Naive thymus-derived CD8-positive, alpha-beta T cell (primary cell): Measurements from ENCODE around the gene STOML3. TPM values are rescaled to one million over a fixed set of nuclear protein-coding genes. Genes with fewer than 3 reads are reported as not detected.

Experiments
- ATAC-seq, 2 donors: fragments of 150-1000 bp; cut with Tn5 transposase in 1 of 2; sonication (Bioruptor Pico), chemical (Tn5 transposase) in 1 of 2; 1 replicate in 1 of 2; 2 replicates in 1 of 2; pipeline ENCODE4 v1.10.0; 2021; ENCODE audit warnings: mild to moderate bottlenecking in 2 of 2, moderate library complexity in 2 of 2
- POLR2A ChIA-PET: fragments of 350-600 bp; sonication (Branson Sonifier 250); formaldehyde crosslinking; loops from one replicate; lab custom pipeline; 2021; ENCODE audit warnings: antibody characterized with exemption; lab: Charles Lee
- DNase-seq, 10 donors: peaks; one replicate each; pipeline versions ENCODE4 v3.0.0 to v3.0.0-alpha.2; 2020 to 2022
- H3K27ac Mint-ChIP-seq, 10 donors: one replicate each; pipeline ENCODE4 v1.8.0; 2020 to 2022; ENCODE audit warnings: mild to moderate bottlenecking in 10 of 10, mixed read lengths in 10 of 10, moderate library complexity in 4 of 10, inconsistent platforms in 1 of 10
- H3K27me3 Mint-ChIP-seq, 5 donors: one replicate each; pipeline ENCODE4 v1.8.0; 2021 to 2022; ENCODE audit warnings: mixed read lengths in 5 of 5
- H3K36me3 Mint-ChIP-seq, 3 donors: one replicate each; pipeline ENCODE4 v1.8.0; 2020 to 2022; ENCODE audit warnings: mixed read lengths in 3 of 3, mild to moderate bottlenecking in 2 of 3, inconsistent platforms in 1 of 3
- H3K4me1 Mint-ChIP-seq, 4 donors: one replicate each; pipeline ENCODE4 v1.8.0; 2021 to 2022; ENCODE audit warnings: mixed read lengths in 4 of 4
- H3K4me3 Mint-ChIP-seq, 10 donors: one replicate each; pipeline ENCODE4 v1.8.0; 2020 to 2022; ENCODE audit warnings: mild to moderate bottlenecking in 10 of 10, mixed read lengths in 10 of 10, moderate library complexity in 6 of 10, inconsistent platforms in 1 of 10
- H3K9me3 Mint-ChIP-seq, 9 donors: one replicate each; pipeline ENCODE4 v1.8.0; 2020 to 2022; ENCODE audit warnings: mixed read lengths in 9 of 9, mild to moderate bottlenecking in 3 of 9, inconsistent platforms in 1 of 9, moderate library complexity in 1 of 9
- polyA plus RNA-seq, 3 donors: library from polyadenylated mRNA; unstranded; fragments of 300-500 nt; fragmentation: Illumina TruSeq; gene quantifications; one replicate each; pipeline ENCODE4 v1.2.3, GENCODE V29; 2021
- total RNA-seq, 8 experiments: library from RNA in 2 of 8; stranded (reverse) in 2 of 8; gene quantifications; one replicate each; pipeline ENCODE4 v1.2.3 and lab custom pipeline; 2021 to 2026

STOML3 gene
- total and polyA plus RNA-seq, 5 experiments from 2014 or later, result not detected

DNA sequence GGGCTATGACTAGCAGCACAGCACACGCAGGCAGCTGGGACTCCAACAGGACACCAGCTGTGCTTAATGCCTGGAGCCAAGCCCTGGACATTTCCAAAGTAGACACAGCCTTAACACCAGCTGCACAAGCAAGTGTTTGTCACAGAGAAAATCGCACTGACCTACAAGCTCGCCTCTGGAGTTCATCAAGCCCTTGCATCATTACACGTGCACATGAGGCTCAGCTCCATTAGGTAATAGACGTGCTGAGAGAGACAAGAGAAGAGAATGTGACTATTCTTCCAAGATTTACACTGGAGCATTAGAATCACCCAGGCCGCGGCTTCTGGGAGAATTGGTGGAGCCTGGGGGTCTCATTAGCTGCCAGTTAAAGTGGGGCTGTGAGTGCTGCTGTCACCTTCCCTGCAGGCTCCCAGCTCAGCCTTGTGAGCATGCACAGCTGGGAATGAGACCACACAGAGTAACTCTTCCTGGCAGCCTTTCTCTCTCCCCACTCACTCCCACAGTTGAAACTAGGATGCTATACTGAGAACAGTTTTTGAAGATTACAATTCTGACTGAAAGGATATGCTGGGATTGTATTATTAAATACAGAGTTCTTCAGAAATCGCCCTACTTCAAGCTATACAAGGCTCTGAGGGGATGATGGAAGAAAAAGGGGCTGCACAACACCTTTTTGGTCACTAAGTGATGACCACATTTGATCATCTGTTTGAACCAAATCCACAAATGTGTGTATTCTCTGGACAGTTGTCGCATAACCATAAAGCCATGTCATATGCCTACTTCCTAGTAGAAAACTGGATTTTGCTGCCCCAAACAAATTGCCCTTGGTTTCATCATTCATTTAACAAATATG is 10.5 kb downstream of the STOML3 start:
- no peak overlapping the region for H3K27ac Mint-ChIP-seq
- H3K36me3 Mint-ChIP-seq, result peaks cover 0 to 13% (median 0%) of the 10 kb centered on the region in 3 donors
- DNase-seq, result no peak
- no peak overlapping the region for H3K4me3 Mint-ChIP-seq
- no peak for ATAC-seq
- H3K27me3 Mint-ChIP-seq, result peaks cover 3 to 24% (median 11%) of the 10 kb centered on the region in 5 donors
- peaks cover 7 to 23% (median 14%) of the 10 kb centered on the region in 9 donors for H3K9me3 Mint-ChIP-seq
- H3K4me1 Mint-ChIP-seq, result no peaks in the 10 kb centered on the region
- POLR2A ChIA-PET, result no interaction called here

- Mint-ChIP-seq H3K27ac (no peak overlapping the region), H3K9me3 (no peaks in the 10 kb centered on the region), H3K36me3 (no peaks in the 10 kb centered on the region), H3K27me3 (peaks cover 0 to 22% (median 2%) of the 10 kb centered on the region in 5 donors), H3K4me1 (no peaks in the 10 kb centered on the region), H3K4me3 (no peak overlapping the region)
- POLR2A ChIA-PET, result no interaction called here
- no peak for DNase-seq
- no peak for ATAC-seq
Measured at GRCh38 chr13:38970380-38971051, 20.1 kb downstream of the STOML3 start.

GRCh38 chr13:38969187-38969586 is 21.4 kb downstream of the STOML3 start:
- Mint-ChIP-seq H3K9me3 (no peaks in the 10 kb centered on the region), H3K27ac (peak overlapping the region in 1 of 10 donors; percentile 40), H3K4me1 (no peaks in the 10 kb centered on the region), H3K4me3 (no peak overlapping the region), H3K36me3 (no peaks in the 10 kb centered on the region), H3K27me3 (peaks cover 0 to 22% (median 5%) of the 10 kb centered on the region in 5 donors)
- DNase-seq (no peak), ATAC-seq (no peak)
- POLR2A ChIA-PET, result no interaction called here

DNA sequence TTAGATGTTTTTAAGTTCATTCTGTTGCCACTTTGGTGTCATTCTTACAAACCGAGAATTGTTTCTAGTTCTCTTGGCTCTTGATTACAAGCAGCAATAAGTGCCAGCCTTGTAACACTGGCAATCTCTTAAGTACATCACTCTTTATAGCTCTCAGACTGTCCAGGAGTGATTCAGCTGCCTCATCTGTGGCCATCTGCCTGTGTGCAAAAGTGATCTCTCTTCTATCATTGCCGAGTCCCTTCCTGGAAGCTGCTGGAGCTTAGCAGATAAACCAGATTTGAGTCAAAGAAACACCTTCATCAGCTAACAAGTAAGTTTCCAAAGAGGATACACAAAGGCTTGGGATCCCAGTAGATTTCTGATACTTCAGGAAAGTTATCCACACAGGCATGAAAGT is 23.2 kb downstream of the STOML3 start:
- POLR2A ChIA-PET, result no interaction called here
- peaks cover 0 to under 1% (median 0%) of the 10 kb centered on the region in 9 donors for H3K9me3 Mint-ChIP-seq
- no peaks in the 10 kb centered on the region for H3K4me1 Mint-ChIP-seq

GRCh38 chr13:38965281-38965680 is 25.4 kb downstream of the STOML3 start:
- ATAC-seq (no peak), DNase-seq (no peak)
- Mint-ChIP-seq H3K4me3 (no peak overlapping the region), H3K27me3 (peaks cover 4 to 16% (median 10%) of the 10 kb centered on the region in 5 donors), H3K4me1 (no peaks in the 10 kb centered on the region), H3K9me3 (peaks cover 0 to 12% (median 0%) of the 10 kb centered on the region in 9 donors), H3K36me3 (peaks cover 0 to 4% (median 0%) of the 10 kb centered on the region in 3 donors), H3K27ac (no peak overlapping the region)
- POLR2A ChIA-PET, result no interaction called here

More for the DNA sequence above, 23.2 kb downstream of the STOML3 start:
- no peak overlapping the region for H3K27ac Mint-ChIP-seq
- H3K27me3 Mint-ChIP-seq, result peaks cover 0 to 22% (median 6%) of the 10 kb centered on the region in 5 donors
- ATAC-seq (no peak), DNase-seq (no peak)
- H3K36me3 Mint-ChIP-seq, result no peaks in the 10 kb centered on the region
- no peak overlapping the region for H3K4me3 Mint-ChIP-seq

- POLR2A ChIA-PET, result no interaction called here
- DNase-seq (no peak), ATAC-seq (no peak)
- H3K27ac Mint-ChIP-seq, result no peak overlapping the region
- no peak overlapping the region for H3K4me3 Mint-ChIP-seq
- peaks cover 0 to 27% (median 3%) of the 10 kb centered on the region in 9 donors for H3K9me3 Mint-ChIP-seq
- H3K4me1 Mint-ChIP-seq, result no peaks in the 10 kb centered on the region
- H3K36me3 Mint-ChIP-seq, result peaks cover 0 to 11% (median 0%) of the 10 kb centered on the region in 3 donors
- peaks cover 1 to 12% (median 5%) of the 10 kb centered on the region in 5 donors for H3K27me3 Mint-ChIP-seq
Measured at GRCh38 chr13:38960175-38960574, 30.5 kb downstream of the STOML3 start.

DNA sequence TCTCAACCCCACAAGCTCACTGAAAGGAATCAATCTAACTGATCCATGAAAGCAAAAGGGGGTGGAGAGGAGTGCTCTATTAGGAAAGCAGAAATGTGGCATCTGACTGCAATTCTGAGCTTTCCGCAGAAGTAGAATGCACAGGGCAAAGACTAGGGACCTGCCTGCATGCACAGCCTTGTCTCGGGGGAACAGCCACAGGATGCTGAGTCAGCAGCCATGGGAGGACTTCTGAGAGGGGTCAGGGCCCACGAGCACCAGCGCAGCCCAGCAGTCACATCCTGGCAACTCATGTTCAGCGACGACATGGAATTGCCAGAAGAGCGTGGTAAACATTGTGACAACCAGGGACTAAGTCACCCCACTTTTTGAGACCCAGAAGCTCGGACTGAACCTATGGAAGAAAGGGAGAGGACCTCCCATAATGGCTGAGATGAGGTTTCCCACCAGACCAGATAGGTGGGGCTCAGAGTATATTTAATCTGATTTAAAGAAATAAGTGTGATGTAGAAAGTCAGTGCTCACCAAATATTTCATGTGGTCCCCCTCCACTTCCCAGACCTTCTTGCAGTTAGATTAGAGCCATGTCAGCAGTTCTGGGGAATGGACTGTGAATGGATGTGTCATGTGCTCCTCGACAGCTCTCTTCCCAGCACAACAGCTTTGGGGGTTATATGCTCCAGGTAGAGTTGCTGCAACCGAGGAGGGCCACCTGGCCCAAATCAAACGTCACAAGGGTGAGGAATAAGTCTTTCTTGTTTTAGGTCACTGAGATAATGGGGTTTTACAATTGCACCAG is 32.6 kb downstream of the STOML3 start:
- H3K4me1 Mint-ChIP-seq, result no peaks in the 10 kb centered on the region
- peaks cover 0 to 27% (median 3%) of the 10 kb centered on the region in 9 donors for H3K9me3 Mint-ChIP-seq
- DNase-seq, result no peak
- H3K27me3 Mint-ChIP-seq, result peaks cover 1 to 22% (median 17%) of the 10 kb centered on the region in 5 donors
- H3K4me3 Mint-ChIP-seq, result no peak overlapping the region
- H3K27ac Mint-ChIP-seq, result no peak overlapping the region
- POLR2A ChIA-PET, result no interaction called here
- peaks cover 0 to 11% (median 0%) of the 10 kb centered on the region in 3 donors for H3K36me3 Mint-ChIP-seq
- ATAC-seq, result no peak

DNA sequence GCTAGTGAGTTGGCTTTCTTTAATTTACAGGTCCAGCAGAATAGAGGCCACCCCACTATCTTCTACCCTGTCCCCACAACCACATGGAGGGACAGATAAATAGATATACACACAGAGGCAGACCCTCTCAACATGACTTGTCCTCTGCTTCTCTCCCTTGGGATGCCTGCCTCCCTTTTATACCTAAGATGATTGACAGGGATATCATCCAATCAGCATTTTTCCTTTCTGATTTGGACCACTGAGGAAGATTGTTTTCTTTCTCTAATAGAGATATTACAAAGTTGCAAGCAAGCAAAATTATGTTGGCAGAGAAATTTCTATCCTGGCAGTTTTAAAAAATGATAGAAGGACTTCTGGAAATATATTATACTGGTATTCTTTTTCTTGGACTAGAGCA is 35.8 kb downstream of the STOML3 start:
- H3K27me3 Mint-ChIP-seq, result peaks cover 1 to 22% (median 13%) of the 10 kb centered on the region in 5 donors
- DNase-seq, result no peak
- no peak overlapping the region for H3K4me3 Mint-ChIP-seq
- ATAC-seq, result no peak
- no peak overlapping the region for H3K27ac Mint-ChIP-seq
- no peaks in the 10 kb centered on the region for H3K4me1 Mint-ChIP-seq
- POLR2A ChIA-PET, result no interaction called here
- H3K36me3 Mint-ChIP-seq, result peaks cover 0 to 9% (median 0%) of the 10 kb centered on the region in 3 donors
- peaks cover 0 to 14% (median under 1%) of the 10 kb centered on the region in 9 donors for H3K9me3 Mint-ChIP-seq

- peaks cover 0 to 10% (median 0%) of the 10 kb centered on the region in 3 donors for H3K36me3 Mint-ChIP-seq
- no peak overlapping the region for H3K4me3 Mint-ChIP-seq
- no peak for DNase-seq
- H3K9me3 Mint-ChIP-seq, result peaks cover 0 to 15% (median 2%) of the 10 kb centered on the region in 9 donors
- no peak overlapping the region for H3K27ac Mint-ChIP-seq
- POLR2A ChIA-PET, result no interaction called here
- no peak for ATAC-seq
- H3K27me3 Mint-ChIP-seq, result peaks cover 1 to 22% (median 15%) of the 10 kb centered on the region in 5 donors
- no peaks in the 10 kb centered on the region for H3K4me1 Mint-ChIP-seq
Measured at GRCh38 chr13:38954291-38954690, 36.3 kb downstream of the STOML3 start.

DNA sequence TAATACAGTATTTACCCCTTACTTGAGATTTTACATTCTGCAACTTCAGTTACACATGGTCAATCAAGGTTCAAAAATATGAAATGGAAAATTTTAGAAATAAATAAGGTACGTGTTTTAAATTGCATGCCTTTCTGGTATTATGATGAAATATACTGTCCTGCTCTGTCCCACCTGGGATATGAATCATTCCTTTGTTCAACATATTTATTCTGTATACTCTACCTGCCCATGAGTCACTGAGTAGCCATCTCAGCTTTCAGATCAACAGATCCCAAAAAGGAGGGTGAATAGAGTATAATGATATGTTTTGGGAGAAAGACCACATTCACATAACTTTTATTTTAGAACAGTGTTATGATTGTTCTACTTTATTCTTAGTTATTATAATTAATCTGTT is 37.8 kb downstream of the STOML3 start:
- Mint-ChIP-seq H3K36me3 (peaks cover 0 to 10% (median 0%) of the 10 kb centered on the region in 3 donors), H3K27me3 (peaks cover 1 to 23% (median 15%) of the 10 kb centered on the region in 5 donors), H3K9me3 (peaks cover 0 to 10% (median 2%) of the 10 kb centered on the region in 9 donors), H3K27ac (no peak overlapping the region), H3K4me3 (no peak overlapping the region), H3K4me1 (no peaks in the 10 kb centered on the region)
- POLR2A ChIA-PET, result no interaction called here
- ATAC-seq (no peak), DNase-seq (no peak)

- no peaks in the 10 kb centered on the region for H3K4me1 Mint-ChIP-seq
- ATAC-seq (no peak), DNase-seq (no peak)
- H3K27ac Mint-ChIP-seq, result no peak overlapping the region
- H3K9me3 Mint-ChIP-seq, result peaks cover 0 to 10% (median 1%) of the 10 kb centered on the region in 9 donors
- POLR2A ChIA-PET, result no interaction called here
- peaks cover 4 to 33% (median 20%) of the 10 kb centered on the region in 5 donors for H3K27me3 Mint-ChIP-seq
- no peak overlapping the region for H3K4me3 Mint-ChIP-seq
- peaks cover 0 to 10% (median 0%) of the 10 kb centered on the region in 3 donors for H3K36me3 Mint-ChIP-seq
Measured at GRCh38 chr13:38951525-38952313, 38.9 kb downstream of the STOML3 start.

GRCh38 chr13:38950987-38951386 is 39.6 kb downstream of the STOML3 start:
- H3K36me3 Mint-ChIP-seq, result peaks cover 0 to 10% (median 0%) of the 10 kb centered on the region in 3 donors
- ATAC-seq (no peak), DNase-seq (no peak)
- POLR2A ChIA-PET, result no interaction called here
- H3K27ac Mint-ChIP-seq, result no peak overlapping the region
- H3K27me3 Mint-ChIP-seq, result peaks cover 7 to 40% (median 21%) of the 10 kb centered on the region in 5 donors
- H3K4me3 Mint-ChIP-seq, result no peak overlapping the region
- H3K4me1 Mint-ChIP-seq, result no peaks in the 10 kb centered on the region
- peaks cover 0 to 10% (median 0%) of the 10 kb centered on the region in 9 donors for H3K9me3 Mint-ChIP-seq
